Activated T-cell treated with anti-CD3 and anti-CD28 coated beads for 24 hours (primary cell): ENCODE measurements around the gene THAP8.
"Not testable (repeated sequence)": the region's sequence is repeated elsewhere in the genome, so short reads cannot be mapped to it uniquely, and the experiment has no call there.

Source experiments
- DNase-seq: peaks from one replicate; pipeline ENCODE4 v3.0.0-alpha.2; 2020; ENCODE audit warnings: low read depth

Gene THAP8

GRCh38 chr19:36068810-36069499 is 14.9 kb upstream of the THAP8 start:
- not testable (repeated sequence) for DNase-seq

DNA sequence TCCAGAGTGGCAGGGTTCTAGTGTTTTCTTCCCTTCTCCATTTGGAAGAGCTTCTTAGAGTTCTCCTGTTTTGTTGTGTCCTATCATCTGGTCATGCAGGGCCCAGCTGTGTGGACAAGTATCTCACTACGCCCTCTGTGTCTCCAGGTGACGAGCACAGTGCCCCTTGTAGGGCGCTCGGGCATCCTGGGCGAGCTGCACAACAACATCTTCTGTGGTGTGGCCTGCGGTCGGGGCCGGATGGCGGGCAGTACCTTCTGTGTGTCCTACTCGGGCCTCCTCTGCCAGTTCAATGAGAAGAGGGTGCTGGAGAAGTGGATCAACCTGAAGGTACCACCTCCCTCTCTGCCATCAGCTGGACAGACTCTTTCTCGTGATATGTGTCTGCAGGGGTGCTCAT is 13.6 kb upstream of the THAP8 start:
- no peak for DNase-seq

DNA sequence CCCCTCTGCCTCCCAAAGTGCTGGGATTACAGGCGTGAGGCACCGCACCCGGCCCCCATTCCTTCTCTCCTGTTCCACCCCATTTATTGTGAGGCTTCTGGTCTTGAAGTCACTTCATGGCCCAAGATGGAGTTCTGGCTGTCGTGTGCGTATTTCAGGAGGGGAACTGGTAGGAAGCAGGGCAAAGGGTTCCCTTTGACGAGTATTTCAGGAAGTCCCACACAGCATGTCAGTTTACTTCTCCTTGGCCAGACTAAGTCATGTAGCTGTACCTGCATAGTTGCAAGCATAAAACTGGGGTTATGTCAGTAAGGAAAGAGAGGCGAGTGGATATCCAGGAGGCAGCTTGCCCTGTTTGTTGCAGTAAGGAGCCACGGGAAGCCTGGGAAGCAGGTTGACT is 10.7 kb upstream of the THAP8 start:
- DNase-seq = no peak

GRCh38 chr19:36061367-36061766 is 7.3 kb upstream of the THAP8 start:
- DNase-seq = no peak

GRCh38 chr19:36060430-36060829 is 6.3 kb upstream of the THAP8 start:
- DNase-seq = no peak

DNA sequence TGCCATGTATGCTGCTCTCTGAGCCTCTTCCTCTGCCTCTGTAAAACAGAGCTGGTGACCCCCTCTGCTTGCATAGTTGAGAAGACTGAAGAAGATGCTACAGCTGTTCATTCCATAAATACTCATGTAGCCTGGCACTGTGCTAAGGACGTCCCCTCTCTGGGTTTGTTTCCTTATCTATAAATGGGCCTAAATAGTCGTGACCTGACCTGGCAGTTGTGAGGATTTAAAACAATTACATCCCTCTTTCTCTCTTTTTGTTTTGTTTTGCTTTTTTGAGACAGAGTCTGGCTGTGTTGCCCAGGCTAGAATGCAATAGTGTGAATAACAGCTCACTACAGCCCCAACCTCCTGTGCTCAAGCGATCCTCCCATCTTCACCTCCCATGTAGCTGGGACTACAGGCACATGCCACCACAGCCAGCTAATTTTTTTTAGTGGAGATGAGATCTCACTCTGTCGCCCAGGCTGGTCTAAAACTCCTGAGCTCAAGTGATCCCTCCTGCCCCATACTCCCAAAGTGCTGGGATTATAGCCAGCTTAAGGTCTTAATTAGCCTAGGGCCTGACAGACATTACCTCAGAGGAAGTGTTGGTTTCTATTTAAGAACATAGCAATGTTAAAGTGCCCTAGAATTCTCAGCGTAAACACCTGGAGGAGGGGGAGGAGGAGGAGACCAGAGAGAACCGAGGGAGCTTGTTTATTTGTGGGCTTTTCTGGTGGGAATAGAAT is 5.3 kb upstream of the THAP8 start:
- DNase-seq = no peak

- DNase-seq = no peak
Observed at GRCh38 chr19:36058481-36059179, 4.5 kb upstream of the THAP8 start.

DNA sequence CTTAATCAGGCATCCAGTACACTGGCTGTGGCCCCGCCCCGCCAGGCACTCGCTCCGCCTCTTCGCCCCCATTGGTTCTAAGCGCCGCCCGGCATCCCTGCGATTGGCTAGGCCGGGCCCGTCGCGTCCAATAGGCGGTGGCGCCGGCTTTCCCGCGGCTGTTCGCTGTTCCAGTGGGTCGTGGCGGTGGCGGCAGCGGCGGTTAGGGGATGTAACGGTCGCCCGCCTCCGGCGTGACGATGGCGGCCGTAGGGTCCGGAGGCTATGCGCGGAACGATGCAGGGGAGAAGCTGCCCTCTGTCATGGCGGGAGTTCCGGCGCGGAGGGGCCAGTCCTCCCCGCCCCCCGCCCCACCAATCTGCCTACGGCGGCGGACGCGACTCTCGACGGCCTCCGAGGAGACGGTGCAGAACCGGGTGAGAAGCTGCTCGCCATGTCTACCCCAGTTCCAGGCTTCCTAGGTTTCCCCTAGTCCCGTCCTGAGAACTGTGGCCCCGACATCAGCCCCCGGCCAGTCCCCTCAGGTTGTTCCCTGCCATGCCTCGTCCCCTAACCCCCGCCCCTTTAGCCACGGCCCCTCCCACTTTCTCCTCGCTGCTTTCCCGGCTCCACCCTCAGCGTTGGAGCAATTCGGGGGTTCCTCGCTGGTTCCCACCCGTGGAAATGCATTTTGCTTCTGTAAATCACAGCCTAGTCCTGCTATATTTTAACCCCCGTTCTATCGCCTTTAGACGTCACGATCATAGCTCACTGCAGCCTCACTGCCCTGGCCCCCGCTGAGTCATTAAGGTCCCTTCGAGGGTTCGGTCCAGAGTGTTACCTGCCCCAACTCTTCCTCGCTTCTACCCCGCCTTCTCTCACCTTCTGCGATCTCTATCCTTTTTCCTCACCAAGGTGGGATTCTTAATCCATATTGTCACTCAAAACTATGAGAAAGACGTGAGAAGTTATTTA is 925 bp upstream of the THAP8 start, which contains the start of gene WDR62:
Gene WDR62, plus strand, starts transcription at position 165 of the 954 bp plus-strand sequence. Its CDS starts 75 bp downstream, at position 240.
- peak; percentile 91 for DNase-seq

- DNase-seq = no peak
Observed at GRCh38 chr19:36051637-36052036, 2.4 kb downstream of the THAP8 start.

DNA sequence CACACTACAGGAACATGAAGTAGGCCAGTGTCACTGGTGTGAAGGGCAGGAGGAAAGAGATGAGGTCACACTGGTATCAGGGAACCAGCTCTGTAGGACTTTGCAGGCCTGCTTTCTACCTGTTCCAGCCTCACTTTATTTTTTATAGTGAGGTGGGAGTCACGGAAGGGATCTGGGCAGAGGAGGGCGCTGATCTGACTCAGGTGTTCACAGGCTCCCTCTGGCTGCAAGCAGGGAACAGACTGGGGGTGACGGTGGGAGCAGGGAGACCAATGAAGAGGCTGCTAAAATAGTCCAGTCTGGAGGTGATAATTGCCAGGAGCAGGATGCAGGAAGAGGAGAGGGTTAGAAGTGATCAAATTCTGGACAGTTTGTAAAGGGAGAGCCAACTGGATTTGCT is 2.8 kb downstream of the THAP8 start:
- DNase-seq = no peak

GRCh38 chr19:36049080-36049698 is 4.9 kb downstream of the THAP8 start:
- no peak for DNase-seq

DNA sequence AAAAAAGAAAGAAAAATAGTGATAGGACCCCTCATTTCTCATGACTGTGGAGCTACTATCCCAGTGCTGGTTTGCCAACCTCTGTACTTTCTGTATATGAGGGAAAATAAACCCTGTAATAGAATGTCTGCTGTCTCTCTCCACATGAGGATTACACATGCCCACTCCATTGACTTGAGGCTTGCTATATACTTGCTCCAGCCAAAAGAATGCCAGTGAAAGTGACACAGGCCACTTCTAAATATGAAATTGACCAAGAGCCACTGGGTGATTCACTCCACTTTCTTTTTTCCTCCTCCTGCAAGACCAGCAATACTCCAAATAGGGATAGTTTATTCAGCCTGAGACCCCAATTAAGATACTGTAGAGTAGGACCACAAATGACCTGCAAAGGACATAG is 6.2 kb downstream of the THAP8 start:
- no peak for DNase-seq

- no peak for DNase-seq
Observed at GRCh38 chr19:36046443-36047050, 7.5 kb downstream of the THAP8 start.

- no peak for DNase-seq
Observed at GRCh38 chr19:36043952-36044351, 10.1 kb downstream of the THAP8 start.

DNA sequence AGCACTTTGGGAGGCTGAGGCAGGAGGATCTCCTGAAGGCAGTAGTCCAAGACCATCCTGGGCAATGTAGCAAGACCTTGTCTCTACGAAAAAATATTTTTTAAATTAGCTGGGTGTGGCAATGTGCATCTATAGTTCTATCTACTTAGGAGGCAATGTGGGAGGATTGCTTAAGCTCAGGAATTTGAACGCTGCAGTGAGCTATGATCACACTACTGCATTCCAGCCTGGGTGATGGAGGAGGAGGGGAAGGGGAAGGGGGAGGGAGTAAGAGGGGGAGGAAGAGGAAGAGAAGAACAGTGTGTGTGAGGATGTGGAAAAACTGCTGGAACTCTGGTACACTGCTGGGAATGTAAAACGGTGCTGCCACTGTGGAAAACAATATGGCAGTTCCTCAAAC is 12.3 kb downstream of the THAP8 start:
- DNase-seq = no peak

DNA sequence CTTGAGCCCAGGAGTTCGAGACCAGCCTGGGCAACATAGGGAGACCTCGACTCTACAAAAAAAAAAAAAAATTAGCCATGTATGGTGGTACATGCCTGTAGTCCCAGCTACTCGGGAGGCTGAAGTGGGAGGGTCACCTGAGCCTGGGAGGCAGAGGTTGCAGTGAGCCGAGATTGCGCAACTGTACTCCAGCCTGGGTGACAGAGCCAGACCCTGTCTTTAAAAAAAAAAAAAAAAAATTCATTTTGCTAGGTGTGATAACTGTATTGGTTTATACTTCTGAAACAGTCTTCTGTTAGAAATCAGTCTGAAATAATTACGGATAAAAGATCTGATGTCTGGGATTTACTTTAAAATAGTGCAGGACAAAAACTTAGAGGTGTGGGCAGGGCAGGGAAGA is 13.0 kb downstream of the THAP8 start:
- not testable (repeated sequence) for DNase-seq

DNA sequence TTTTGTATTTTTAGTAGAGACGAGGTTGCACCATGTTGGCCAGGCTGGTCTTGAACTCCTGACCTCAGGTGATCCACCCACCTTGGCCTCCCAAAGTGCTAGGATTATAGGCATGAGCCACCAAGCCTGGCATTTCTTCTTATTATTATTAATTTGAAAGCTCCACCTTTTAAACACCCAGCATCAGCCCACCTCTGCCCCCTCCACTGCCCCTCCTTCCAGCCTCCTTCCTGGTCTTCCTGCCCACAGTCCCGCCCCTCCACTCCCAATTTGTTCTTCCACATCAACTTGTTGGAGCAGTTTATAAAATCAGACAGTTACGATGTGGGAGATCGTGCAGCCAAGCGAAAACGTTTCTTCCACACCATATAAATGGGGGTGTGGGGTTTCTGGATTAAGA is 13.6 kb downstream of the THAP8 start:
- DNase-seq = no peak

- peak; percentile 16 for DNase-seq
Observed at GRCh38 chr19:36032251-36033104, 21.6 kb downstream of the THAP8 start, which contains the start of gene CLIP3. TSS of gene CLIP3 (minus strand) at chr19:36032873. CDS start at chr19:36032357, 516 bp downstream.

DNA sequence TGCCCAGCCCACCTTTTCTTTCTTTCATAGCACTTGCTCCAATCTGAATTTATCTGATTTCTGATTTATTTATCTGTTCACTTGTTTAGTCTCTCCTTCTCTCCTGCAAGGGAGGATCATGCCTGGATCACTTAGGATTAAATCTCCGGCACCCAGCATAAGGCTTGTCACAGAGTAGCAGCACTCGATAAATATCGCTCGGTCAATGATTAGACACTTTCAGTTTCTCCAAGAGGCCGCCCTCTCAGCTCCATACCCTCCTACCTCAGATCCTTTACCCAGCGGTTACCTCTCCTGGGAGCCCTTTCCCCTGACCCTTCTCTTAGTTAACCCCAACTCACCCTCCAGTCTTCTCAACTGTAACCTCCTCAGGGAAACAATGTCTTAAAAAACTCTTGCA is 22.8 kb downstream of the THAP8 start:
- no peak for DNase-seq
